ENCODE data around the gene OR5A1.
"Not testable (repeated sequence)": the region's sequence is repeated elsewhere in the genome, so short reads cannot be mapped to it uniquely, and the experiment has no call there.

The OR5A1 gene
- total RNA-seq: 0 reads per million in 4 donors

DNA sequence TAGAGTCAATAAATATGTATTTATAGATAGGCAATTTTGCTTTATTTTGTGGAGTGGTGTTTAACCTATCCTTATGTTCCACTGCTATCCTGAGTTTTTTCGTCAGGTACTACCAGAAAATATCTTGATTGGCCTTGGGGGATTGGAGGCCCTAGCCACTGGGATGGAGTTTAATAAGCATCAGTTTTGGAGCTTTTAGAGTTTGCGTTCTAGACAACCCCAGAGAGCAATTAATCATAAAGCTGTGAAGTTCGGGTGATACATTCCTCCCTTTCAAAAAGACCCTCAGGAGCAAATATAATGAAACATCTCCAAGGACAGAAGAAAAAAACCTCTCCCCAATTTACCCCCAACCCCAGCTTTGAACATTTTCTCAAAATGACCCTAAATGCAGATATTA is at the start of gene OR5A1:
OR5A1 (plus strand) TSS at position 301 of the 400 bp plus-strand sequence. CDS start 6,700 bp downstream, outside the sequence.
- DNase-seq: no peak

DNA sequence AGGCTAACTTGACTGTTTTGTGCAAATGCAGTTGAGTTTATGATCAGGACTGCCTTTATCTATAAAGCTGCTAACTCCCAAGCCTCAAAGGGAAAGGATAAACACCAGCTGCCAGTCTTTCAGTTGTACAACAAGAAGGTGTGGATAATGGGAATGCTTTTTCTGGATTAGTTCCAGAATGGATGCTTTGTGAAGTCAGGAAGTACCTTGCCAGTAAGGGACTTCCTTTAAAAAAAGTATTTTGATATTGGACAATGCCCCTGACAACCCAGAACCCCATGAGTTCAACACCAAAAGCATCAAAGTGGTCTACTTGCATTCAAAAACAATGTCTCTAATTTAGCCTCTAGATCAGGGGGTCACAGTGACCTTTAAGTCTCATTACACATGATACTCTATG is 42.1 kb upstream of the OR5A1 start:
- no peak for DNase-seq

DNA sequence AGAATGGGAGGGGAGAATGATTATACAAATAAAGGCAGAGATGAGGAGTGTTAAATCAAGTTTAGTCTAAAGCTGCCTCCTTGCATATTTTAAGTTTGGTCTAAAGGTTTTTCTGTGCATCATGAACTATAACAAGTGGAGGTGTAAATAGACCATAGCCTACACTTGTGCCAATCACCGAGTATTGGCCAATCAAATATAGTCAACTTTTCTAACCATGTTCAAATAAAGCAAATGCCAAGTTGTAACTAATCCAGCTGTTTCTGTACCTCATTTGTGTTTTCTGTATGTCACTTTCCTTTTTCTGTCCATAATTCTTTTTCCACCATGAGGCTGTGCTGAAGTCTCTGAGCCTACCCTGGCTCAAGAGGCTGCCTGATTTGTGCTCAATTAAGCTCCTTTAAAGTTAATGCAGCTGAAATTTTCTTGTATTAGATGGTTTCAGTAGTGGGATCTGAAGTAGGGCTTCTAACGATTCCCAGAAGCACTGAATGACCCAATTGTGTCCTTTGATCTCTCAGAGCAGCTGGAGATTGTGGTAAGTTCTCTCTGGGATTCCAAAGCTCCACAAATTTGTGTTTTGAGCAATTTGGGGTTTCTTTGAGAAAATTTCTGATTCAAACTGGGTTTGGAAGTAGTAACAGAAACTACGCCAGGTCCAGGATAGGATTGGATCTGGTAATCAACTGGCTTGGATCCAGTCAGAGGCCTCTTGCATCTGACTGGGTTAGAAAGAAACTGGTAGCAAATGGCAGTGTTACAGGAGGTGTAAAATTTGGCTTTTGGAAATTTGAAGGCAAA is 35.6 kb upstream of the OR5A1 start:
- DNase-seq: no peak

DNA sequence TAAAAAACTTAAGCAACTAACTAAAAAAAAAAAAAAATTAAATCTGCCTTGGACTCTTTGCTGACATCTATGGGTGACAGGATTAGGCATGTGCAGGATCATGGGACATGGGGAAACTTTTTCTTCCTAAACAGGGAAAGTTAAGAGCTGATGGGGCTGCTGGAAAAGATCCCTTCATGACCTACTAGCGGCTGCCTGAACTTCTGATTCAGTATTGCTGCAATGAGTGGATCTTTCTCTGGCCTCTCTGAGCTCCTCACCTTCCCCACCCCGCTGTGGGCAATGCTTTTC is 35.1 kb upstream of the OR5A1 start:
- DNase-seq: no peak

DNA sequence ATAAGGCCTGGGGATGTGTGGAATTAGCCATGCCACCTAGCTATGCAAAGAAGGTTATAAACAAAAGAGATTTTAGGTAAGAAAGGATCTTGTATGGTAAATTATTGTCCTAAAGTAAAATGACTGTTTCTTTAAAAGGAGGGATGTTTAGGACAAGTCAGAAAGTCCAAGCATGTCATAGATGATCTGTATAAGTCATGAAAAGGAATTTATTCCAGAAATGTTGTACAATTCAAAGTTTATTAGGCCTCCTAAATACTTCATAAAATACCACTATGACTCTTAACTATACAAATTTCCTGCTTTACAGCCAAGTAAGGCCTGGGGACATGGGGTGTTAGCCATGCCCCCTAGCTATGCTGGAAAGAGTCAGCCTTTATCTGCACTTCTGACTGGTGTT is 32.7 kb upstream of the OR5A1 start:
- no peak for DNase-seq

DNA sequence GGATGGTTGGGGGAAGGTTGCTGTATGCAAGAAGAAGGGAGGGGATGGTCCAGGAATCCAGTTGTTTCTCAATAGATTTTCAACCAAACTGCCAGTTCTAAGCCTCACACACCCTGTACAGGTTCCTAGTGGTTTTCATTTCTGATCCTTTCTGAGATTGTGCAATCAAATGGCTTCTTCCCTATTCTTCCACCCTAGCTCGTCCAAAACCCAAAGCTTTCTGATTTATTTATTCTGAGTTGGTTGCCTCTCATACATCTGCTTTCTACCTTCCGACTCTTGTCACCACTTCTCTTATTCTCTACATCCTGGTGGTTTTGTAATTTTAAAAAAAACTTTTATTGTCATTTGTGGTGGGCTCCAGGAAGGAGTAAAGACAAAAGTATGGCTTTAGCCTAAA is 22.6 kb upstream of the OR5A1 start:
- DNase-seq: no peak

DNA sequence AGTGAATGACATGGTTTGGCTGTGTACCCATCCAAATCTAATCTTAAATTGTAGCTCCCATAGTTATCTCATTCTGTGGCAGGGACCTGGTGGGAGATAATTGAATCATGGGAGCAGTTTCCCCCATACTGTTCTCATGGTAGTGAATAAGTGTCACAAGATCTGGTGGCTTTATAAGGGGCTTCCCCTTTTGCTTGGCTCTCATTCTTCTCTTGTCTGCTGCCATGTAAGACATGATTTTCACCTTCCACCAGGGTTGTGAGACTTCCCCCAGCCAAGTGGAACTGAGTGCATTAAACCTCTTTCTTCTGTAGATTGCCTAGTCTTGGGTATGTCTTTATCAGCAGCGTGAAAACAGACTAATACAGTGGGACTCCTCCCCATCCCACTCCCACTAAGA is 21.2 kb upstream of the OR5A1 start:
- no peak for DNase-seq

DNA sequence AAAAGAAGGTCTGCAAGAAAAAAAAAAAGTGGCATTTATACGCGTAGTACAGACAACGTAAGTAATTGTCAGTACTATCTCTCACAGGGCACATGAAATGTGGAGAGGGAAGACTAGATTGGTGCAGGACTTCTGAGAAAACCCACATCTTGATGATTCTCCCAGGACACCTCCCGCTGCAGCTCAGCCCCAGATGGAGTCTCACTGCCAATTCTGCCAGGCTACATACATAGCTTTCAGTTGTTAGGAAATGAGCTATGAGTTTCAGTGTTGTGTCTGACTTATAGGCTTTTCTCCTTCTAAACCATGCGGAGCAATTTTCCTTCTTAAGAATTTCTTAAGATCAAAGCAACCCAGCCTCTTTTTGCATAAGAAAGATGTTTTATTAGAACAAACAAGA is 19.7 kb upstream of the OR5A1 start:
- DNase-seq: no peak

DNA sequence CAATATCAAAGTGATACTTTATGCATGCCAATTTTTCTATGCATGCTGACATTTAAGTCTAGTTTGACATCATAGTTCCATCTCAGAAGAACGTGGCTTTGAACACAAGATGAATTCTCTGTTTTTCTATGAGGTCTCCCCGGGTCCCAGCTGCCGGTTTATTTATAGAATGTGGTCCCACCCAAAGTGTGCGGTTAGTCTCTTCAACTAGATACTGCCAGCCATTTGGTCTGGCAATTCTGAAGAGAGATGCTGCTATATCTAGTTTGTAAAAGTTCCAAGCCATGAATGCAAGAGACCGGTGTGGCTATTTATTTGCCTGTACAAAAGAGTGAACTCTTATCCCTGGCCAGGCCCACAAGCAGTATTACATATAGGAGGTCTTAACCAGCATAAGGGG is 19.2 kb upstream of the OR5A1 start:
- no peak for DNase-seq

DNA sequence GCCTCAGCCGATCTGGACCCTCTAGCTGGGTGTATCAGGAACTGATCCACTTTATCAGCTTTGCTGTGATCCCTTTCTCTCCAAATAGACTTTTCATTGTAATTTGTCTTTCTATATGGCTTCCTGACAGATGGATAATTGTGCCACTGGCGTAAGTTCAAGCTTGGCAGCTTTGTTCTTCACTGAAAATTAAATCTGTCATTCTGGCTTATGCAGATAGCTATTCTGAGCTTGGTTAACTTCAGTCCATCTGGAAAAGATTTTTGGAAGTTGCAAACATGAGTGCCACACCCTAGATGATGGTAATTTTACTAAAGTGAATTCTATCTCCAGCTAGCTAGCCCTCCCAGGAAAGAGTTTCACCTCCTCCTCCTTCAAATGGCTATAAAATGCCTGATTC is 18.1 kb upstream of the OR5A1 start:
- no peak for DNase-seq

DNA sequence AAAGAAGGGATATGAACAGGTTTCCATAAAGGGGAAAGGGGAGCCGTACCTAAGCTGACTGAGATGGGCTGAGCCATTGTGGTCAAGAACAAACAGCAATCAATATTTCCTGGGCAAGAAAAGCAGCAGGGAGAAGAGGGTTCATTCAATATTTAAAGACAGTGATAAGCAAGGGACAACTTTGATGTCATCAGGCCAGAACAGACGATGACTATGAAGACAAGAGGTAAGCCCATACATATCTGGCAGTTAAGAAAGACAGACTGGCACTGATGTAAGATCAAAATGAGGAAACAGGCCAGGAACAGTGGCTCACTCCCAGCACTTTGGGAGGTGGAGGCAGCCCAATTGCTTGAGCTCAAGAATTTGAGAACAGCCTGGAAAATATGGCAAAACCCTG is 12.4 kb upstream of the OR5A1 start:
- no peak for DNase-seq

DNA sequence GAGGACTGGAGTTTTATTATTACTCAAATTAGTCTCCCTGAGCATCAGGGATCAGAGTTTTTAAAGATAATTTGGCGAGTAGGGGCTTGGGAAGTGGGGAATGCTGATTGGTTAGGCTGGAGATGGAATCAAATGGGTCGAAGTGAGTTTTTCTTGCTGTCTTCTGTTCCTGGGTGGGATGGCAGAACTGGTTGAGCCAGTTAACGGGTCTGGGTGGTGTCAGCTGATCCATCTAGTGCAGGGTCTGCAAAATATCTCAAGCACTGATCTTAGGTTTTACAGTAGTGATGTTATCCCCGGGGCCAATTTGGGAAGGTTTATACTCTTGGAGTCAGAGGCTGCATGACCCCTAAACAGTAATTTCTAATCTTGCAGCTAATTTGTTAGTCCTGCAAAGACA is 11.1 kb upstream of the OR5A1 start:
- DNase-seq: no peak

DNA sequence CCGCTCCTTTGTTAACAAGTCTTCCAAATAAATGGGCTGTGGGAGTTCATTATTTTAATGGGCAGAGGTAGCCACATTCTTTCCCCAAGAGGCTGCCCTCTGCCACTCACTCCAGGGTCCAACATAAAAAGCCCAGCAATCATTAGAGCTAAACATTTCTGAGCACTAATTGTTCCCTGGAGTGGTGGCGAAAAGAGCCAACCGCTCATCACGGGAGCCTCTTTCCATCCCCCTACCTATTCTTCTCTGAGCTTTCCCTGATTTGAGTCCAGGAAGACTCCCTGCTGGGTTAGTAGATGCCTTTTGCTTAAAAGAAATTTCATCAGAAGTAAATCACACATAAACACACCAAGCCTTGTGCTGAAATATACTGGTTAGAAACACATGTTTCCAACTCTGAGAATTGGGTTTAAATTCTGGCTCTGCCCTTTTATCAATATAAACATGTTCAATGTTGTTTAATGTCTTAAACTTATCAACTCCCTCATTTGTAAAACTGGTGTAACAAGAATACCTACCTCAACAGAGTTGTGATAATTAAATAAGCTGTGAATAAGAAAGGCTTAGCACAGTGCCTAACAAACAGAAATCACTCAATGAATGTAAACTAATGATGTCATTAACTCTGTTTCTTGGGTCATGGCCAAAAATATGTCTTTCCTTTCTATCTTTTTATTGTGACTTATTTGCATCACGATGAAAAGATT is 9.8 kb upstream of the OR5A1 start, which contains the start of gene OR5A2:
OR5A2 (minus strand) TSS at position 53 of the 707 bp plus-strand sequence. CDS start 3,460 bp downstream, outside the sequence.
- DNase-seq: no peak

DNA sequence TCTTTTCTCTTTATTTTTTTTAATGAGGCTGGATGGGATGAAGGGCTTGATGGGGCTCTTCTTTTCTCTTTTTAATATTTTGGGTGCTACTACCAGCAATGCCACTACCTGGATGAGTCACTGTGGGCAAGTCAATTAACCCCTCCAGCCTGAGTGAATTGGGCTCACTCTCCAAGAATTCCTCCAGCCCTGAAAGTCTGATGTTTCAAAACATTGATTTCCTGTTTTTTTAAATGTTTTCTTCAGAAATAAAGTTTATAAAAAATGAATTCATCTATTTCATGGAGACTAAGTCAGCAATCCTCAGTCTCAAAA is 9.2 kb upstream of the OR5A1 start:
- DNase-seq: no peak

DNA sequence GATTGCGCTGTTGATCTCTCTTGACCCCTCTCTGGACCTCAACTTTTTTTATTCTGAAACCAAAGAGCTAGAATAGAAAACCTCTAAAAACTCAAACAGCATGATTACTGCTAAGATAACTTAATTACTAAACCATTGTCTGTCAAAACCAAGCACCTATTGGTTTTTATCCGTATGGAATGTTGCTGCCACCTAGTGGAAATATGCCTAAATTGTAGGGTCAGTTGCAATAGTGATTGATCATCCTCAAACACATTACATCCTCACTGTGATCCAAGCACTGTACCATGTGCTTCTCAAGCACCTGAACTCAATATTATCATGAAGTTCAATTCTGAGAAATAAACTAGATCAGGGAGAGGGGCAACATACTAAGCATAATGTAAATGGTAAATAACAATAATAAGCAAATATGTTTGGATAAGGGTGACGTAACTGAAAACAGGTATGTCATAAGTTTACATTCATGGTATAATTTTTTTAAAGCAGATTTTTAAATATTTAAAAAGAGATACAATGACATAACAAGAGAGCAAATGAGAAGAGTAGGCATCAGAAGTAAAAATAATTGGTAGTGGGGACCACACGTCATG is 6.2 kb upstream of the OR5A1 start:
- peak in 4 of 5 donors; percentile 3 to 48 (median 29) for DNase-seq

DNA sequence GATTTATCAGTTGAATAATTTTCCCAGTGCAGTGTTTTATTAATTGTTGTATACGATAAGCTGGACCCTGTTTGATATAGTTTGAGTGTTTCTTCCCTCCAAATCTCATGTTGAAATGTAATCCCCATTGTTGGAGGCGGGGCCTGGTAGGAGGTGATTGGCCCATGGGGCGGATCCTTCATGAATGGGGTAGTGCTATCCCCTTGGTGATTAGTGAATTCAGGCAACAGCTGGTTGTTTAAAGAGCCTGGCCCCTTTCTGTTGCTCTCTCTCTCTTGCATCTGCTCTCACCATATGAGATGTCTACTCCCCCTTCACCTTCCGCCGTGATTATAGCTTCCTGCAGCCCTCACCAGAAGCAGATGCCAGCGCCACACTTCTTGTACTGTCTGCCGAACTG is 1.5 kb downstream of the OR5A1 start:
- DNase-seq: no peak

DNA sequence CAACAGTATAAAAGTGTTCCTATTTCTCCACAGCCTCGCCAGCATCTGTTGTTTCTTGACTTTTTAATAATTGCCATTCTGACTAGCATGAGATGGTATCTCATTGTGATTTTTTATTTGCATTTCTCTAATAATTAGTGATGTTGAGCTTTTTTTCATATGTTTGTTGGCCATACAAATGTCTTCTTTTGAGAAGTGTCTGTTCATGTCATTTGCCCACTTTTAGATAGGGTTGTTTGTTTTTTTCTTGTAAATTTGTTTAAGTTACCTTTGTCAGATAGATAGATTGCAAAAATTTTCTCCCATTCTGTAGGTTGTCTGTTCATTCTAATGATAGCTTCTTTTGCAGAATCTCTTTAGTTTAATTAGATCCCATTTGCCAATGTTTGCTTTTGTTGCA is 9.4 kb downstream of the OR5A1 start:
- not testable (repeated sequence) for DNase-seq

DNA sequence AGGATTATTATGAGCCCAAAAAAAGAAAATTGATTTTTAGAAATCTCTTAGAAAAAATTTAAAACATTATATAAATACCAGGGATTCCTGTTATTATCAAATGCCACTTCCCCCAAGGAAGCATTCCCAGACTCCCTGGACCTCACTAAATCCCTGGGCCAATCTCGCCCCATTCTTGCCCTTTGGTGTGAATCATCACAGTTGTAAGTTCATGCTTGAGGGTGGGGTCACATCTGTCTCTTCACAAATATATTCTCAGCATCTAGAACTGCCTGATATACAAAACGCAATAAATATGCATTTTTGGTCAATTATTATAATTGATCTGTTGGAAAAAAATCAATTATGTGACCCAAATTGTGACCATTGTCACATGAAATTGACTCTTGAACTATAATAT is 12.2 kb downstream of the OR5A1 start:
- DNase-seq: no peak

DNA sequence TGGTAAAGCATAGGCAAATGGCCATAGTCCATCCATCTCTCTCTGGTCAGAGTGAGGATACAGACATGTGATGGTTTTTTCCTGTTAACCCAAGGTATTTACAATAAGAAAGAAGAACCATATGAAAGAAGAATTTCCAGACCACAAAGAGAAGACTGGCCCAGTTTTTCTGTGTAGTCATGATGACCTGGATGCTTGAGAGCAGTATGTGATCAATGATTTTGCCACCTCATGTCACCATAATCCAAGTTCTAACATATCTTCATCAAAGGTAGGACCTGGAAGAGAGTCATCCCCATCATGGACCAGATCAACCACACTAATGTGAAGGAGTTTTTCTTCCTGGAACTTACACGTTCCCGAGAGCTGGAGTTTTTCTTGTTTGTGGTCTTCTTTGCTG is 20.4 kb downstream of the OR5A1 start, which contains the start of gene OR4D6:
OR4D6 (plus strand) TSS at position 301 of the 400 bp plus-strand sequence; CDS start at position 301, 0 bp downstream.
- DNase-seq: no peak

DNA sequence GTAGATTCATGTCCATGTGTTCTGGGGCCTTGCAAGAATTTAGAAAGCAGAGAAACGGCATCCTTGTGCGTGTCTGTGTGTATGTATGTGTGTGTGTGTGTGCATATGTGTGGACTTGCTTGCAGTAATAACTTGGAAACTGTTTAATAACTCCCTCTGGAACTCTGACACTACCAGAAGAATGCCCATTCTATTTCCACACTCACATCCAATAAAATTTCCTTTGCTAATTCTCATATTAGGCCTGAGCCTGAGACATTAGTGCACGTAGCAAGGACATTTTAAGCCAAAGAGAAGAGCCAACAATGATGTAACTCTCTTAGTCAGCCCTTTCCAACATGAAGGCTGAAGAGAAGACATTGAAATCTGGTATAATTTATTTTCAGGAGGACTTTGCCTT is 23.6 kb downstream of the OR5A1 start:
- no peak for DNase-seq

DNA sequence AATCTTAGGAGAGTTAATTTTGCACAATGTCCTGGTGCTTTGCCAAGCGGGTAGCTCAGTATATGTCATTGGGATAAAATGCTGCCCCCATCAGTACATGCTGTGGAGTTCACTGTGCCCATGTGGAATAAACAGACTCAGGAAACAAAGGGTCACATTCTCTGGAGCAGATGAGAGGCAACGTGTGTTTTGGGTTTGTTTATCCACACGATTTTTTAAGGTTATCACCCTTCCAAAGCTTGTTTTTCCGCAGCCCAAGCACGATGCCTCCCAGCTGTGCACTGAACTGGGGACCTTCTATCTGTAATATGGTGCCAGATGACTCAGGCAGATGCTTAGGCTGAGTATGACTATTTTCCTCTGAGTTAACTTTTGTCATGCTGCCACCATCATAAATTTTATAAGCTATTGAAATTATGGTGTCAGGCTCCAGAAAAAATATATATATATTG is 26.9 kb downstream of the OR5A1 start:
- no peak for DNase-seq

DNA sequence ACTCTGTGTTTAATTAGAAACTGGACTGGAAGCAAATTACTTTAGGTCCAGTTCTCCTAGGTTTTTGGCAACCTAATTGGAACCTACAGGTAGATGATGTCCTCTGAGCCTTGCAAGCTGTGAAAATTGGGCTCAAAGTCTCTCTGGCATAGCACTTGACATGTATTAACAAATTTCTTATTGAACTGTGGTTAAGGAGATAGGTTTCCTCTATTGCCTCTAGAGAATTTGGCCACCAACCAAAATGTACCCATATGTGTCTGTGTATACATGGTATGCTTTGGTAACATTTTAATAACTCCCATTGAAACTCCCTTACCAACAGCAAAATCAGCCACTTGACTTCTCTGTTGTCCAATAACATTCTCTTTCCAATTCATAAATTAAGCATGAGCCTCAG is 36.7 kb downstream of the OR5A1 start, which contains the start of gene OR4D10:
OR4D10 (plus strand) TSS at position 301 of the 400 bp plus-strand sequence. CDS start 4,115 bp downstream, outside the sequence.
- no peak for DNase-seq

DNA sequence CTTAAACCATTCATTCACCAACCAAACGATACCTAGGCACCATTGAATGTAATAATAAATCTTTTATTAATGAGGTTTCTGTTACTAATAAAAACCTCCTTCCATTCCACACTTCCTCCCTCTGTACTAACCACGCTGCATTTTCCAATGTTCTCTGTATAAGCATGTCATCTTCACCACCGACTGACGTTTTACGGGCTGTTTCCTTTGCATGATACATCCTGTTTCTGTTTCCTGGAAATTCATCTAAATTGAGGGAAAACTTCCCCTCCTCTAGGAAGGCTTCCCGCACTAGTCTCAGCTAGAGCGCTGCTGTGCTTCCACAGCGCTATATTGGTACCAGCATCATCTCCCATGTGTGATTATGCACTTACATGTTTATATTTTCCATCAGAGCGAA is 38.9 kb downstream of the OR5A1 start:
- DNase-seq: no peak

DNA sequence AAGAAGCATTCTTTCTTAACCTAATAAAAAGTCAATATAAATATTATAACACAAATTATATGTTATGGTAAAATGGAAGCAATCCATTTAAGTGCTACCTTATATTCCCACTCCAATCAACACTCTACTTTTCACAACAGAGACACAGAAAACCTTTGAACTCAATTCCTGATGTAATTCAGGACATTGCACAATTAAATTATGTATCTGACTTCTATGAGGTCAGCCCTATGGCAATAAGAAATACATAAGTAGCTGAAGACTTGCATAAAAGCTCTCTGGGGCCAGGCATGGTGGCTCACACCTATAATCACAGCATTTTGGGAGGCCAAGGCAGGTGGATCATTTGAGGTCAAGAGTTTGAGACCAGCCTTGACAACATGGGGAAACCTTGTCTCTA is 43.6 kb downstream of the OR5A1 start:
- no peak for DNase-seq
